ENCODE measurements around the gene ZNF593OS. TPM values are rescaled to one million over a fixed set of nuclear protein-coding genes. Genes with fewer than 3 reads are reported as not detected.

ZNF593OS gene
- total and polyA plus RNA-seq, 2 donors (not counting 3 experiments of a cell fraction or from before 2014, with no cell fraction given), result not detected

DNA sequence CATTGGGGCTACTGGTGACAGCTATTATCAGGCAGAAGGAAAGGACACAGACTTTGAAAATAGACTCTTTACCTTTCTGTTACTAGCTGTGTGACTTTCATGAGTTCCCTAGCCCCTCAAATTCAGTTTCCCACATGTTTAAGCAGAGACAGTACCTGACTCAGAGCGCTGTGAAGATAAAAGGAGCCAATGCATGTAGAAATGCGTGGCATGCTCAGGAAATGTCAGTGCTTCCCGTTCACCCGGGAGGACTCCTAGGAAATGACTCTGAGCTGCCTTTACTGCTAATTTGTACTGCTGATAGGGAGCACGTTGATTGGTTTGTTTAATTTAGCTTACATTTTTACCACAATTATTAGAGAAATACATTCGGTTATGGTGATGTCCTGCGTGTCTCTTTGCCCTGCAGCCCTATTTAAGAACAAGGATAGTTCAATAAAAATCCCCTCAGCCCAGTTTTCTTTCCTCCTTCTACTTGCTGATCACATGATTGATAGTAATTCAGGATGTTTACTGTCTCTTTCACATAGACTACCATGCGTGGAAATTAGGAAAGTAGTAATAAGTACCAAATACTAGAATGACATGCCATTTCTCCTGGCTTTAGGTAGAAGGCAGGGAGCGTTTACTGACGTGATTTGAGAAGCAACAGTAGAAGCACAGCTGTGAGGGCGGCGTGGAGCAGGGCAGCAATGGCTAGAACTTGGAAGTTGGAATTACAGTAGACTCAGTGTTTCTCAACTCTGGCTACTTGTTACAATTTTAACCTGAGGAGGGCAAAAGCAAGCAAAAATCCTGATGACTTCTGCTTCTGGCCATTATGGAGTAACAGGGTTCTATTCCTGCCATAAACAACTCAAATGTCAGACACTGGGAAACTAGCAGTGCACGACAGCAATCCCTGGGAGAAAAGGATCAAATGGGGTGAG lies 44.1 kb downstream of the ZNF593OS start:
- Histone ChIP-seq H3K79me2 (ENCODE audit: control insufficient read depth, insufficient read depth, low read length) (no peaks in the 10 kb centered on the region), H3K4me3 (replicated peaks in 1 of 3; ENCODE audit: insufficient read depth in 1 of 3, low read depth in 1 of 3, low read length in 3 of 3) (no peak overlapping the region), H2AFZ (ENCODE audit: low read depth, low read length) (peak overlapping the region; percentile 59), H3K9me1 (replicated peaks; ENCODE audit: control insufficient read depth, extremely low read depth, insufficient read depth, low read length) (no peaks in the 10 kb centered on the region), H3K9me3 (replicated peaks; ENCODE audit: control insufficient read depth, insufficient read depth, low read length) (no peaks in the 10 kb centered on the region), H3K4me1 (ENCODE audit: control insufficient read depth, extremely low read depth, insufficient read depth, low read length) (peaks cover 16% of the 10 kb centered on the region), H3K27ac (ENCODE audit: insufficient read depth, low read depth, low read length) (no peak overlapping the region), H3K27me3 (ENCODE audit: control insufficient read depth in 2 of 2, insufficient read depth in 2 of 2, low read length in 2 of 2) (no peaks in the 10 kb centered on the region), H3K9ac (replicated peaks; ENCODE audit: extremely low read depth, insufficient read depth, low read length) (no peak overlapping the region), H3K4me2 (ENCODE audit: insufficient read depth, low read length) (peak overlapping the region; percentile 36), H3K36me3 (ENCODE audit: control insufficient read depth in 2 of 2, extremely low read depth in 1 of 2, insufficient read depth in 2 of 2, low read length in 2 of 2) (no peaks in the 10 kb centered on the region), H4K20me1 (replicated peaks; ENCODE audit: control insufficient read depth, extremely low read depth, insufficient read depth, low read length) (no peaks in the 10 kb centered on the region)
- DNase-seq (ENCODE audit: low read depth, low spot score), result peak; percentile 36
- CTCF ChIA-PET, result interaction anchor here (1.1 to 7.7 kb wide), 10 partner anchors 10 to 194 kb away, joined by 3 to 62 read pairs (median 4); no protein-coding TSS in a partner anchor
- no TSS peak for BruUV-seq (replicated peaks)
- dilution Hi-C loops (cut with MboI; ENCODE audit: extremely low pct_ligation_motif_present, low sequenced_read_pairs) (no loop called here), intact Hi-C loops (cut with micrococcal nuclease) (no loop called here)
- POLR2A ChIA-PET, result no interaction called here
- peak; percentile 64 for FAIRE-seq
- no peak for TF ChIP-seq EZH2 (IDR thresholded peaks at IDR 0.05; ENCODE audit: borderline replicate concordance, low read depth, low read length, severe bottlenecking)
- TF ChIP-seq, protein P1, sequence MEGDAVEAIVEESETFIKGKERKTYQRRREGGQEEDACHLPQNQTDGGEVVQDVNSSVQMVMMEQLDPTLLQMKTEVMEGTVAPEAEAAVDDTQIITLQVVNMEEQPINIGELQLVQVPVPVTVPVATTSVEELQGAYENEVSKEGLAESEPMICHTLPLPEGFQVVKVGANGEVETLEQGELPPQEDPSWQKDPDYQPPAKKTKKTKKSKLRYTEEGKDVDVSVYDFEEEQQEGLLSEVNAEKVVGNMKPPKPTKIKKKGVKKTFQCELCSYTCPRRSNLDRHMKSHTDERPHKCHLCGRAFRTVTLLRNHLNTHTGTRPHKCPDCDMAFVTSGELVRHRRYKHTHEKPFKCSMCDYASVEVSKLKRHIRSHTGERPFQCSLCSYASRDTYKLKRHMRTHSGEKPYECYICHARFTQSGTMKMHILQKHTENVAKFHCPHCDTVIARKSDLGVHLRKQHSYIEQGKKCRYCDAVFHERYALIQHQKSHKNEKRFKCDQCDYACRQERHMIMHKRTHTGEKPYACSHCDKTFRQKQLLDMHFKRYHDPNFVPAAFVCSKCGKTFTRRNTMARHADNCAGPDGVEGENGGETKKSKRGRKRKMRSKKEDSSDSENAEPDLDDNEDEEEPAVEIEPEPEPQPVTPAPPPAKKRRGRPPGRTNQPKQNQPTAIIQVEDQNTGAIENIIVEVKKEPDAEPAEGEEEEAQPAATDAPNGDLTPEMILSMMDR (IDR thresholded peaks at IDR 0.05; ENCODE audit: extremely low read depth in 1 of 2, insufficient read depth in 1 of 2, low read depth in 1 of 2, low read length in 2 of 2), result no peak
- no peak for TF ChIP-seq POLR2A (IDR thresholded peaks at IDR 0.05; ENCODE audit: low read depth, low read length)
- TF ChIP-seq MYC (IDR thresholded peaks at IDR 0.05; ENCODE audit: low read depth, low read length), result no peak
- no peak for TF ChIP-seq GATA2 (IDR thresholded peaks at IDR 0.05; ENCODE audit: insufficient read depth, insufficient read length, low read depth, low read length)

All from endothelial cell of umbilical vein (primary cell).